ENCODE measurements around the gene SNX8. TPM values are rescaled to one million over a fixed set of nuclear protein-coding genes. Genes with fewer than 3 reads are reported as not detected.
A peak's percentile ranks its signal among the peaks of the same experiment; 100 is the strongest.
"Not testable (repeated sequence)": the region's sequence is repeated elsewhere in the genome, so short reads cannot be mapped to it uniquely, and the experiment has no call there.

Gene SNX8
- total RNA-seq, 1 donor from 2014 or later: 13.1 TPM

DNA sequence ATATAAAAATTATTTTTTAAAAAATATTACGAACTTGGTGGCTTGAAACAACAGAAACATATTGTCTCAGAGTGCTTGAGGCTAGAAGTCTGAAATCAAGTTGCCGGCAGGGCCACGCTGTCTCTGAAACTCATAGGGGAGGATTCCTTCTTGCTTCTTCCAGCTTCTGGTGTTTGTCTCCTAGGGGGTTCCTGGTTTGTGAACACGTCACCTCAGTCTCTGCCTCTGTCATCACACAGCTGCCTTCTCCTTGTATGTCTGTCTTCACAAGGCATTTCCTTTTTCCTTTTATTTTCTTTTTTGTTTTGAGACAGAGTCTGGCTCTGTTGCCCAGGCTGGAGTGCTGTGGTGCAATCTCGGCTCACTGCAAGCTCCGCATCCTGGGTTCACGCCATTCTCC is 12.7 kb upstream of the SNX8 start:
- no peak for DNase-seq (ENCODE audit: low read depth, low spot score)

- DNase-seq (ENCODE audit: low read depth, low spot score): no peak
Measured at GRCh38 chr7:2325162-2325561, 10.9 kb upstream of the SNX8 start.

GRCh38 chr7:2321020-2321419 is 6.8 kb upstream of the SNX8 start:
- DNase-seq (ENCODE audit: low read depth, low spot score): no peak

- DNase-seq (ENCODE audit: low read depth, low spot score): no peak
Measured at GRCh38 chr7:2317556-2318293, 3.5 kb upstream of the SNX8 start.

GRCh38 chr7:2316578-2316977 is 2.3 kb upstream of the SNX8 start:
- DNase-seq (ENCODE audit: low read depth, low spot score): no peak

GRCh38 chr7:2315787-2316186 is 1.5 kb upstream of the SNX8 start:
- no peak for DNase-seq (ENCODE audit: low read depth, low spot score)

DNA sequence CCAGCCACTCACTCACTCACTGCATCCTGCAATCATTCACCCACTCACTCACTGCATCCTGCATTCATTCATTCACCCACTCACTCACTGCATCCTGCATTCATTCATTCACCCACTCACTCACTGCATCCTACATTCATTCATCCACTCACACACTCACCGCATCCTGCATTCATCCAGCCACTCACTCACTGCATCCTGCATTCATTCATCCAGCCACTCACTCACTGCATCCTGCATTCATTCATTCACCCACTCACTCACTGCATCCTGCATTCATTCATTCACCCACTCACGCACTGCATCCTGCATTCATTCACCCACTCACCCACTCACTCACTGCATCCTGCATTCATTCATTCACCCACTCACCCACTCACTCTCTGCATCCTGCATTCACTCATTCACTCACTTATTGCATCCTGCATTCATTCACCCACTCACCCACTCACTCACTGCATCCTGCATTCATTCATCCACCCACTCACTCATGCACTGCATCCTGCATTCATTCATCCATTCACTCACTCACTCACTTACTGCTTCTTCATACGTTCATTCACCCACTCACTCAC is 802 bp upstream of the SNX8 start:
- DNase-seq (ENCODE audit: low read depth, low spot score): not testable (repeated sequence)

- no peak for DNase-seq (ENCODE audit: low read depth, low spot score)
Measured at GRCh38 chr7:2313450-2314208, 612 bp downstream of the SNX8 start.

DNA sequence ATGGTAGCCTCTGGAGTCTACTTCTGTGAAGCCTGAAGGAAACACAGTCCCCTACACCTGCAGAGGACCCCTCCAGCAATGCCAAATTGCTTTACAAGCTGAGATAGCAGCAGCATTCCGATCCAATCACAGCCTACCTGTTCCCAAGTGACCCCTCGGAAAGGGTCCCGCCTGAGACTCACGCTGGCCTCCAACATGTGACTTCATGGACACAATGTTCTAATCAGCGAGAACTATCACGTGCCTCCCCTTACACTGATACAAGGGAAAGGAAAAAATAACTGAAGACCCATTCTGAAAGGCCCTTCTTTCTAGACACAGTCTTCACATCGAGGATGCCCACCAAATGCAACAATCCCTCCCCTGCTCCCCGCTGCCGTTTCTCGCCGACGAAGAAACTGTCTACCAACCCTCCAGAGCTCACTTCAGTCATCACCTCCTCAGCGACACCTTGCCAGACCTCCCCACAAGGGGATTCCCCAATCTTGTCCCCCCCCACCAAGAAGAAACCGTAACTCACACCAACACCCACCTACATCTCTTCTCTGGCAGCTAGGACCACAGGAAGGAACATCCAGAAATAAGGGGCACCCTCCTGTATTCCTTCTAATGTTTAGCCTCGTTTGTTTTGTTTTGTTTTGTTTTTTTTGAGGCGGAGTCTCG is 1.8 kb downstream of the SNX8 start:
- no peak for DNase-seq (ENCODE audit: low read depth, low spot score)

GRCh38 chr7:2309889-2310331 is 4.3 kb downstream of the SNX8 start:
- no peak for DNase-seq (ENCODE audit: low read depth, low spot score)

DNA sequence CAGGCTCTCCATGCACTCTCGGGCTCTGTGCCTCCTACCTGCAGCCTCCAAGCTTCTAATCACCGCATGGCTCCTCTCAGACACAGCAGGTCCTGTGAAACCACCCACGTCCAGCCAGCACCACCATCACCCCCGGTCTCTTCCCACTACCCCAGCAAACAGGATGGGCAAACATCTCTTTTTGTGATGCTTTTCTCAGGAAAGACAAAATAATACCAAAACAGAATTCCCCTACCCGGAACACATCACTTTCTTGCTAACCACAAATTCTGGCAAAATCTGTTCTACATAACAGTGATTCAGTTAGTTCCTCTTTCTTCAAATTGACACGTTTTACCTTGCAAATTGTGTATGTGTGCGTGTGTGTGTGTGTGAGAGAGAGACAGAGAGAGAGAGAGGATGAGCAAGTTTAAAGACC is 6.5 kb downstream of the SNX8 start:
- no peak for DNase-seq (ENCODE audit: low read depth, low spot score)

DNA sequence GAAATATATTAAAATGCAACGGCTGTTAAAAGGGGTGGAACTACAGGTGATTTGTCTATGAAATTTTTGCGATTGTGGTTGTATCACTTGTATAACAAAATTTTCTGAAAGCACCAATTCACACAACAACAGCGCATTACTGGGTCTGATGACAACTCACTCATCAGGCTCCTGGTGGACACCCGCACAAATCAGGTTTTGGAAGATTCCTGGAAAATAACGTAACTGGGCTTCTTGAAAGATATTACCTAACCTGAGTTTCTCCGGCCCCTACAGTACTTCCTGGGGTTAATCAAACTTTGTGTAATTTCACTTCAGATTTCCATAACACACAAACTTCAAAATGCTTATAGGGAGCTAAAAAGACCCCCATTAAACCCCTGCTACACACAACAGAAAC is 7.6 kb downstream of the SNX8 start:
- DNase-seq (ENCODE audit: low read depth, low spot score): no peak

DNA sequence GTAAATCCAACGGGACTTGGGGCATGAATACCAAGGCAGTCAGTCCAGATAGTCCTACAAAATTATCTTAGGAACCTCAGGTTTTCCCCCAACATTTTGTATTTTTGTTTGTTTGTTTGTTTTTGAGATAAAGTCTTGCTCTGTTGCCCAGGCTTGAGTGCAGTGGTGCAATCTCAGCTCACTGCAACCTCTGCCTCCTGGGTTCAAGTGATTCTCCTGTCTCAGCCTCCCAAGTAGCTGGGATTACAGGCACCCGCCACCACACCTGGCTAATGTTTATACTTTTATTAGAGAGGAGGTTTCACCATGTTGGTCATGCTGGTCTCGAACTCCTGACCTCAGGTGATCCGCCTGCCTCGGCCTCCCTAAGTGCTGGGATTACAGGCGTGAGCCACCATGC is 9.0 kb downstream of the SNX8 start:
- not testable (repeated sequence) for DNase-seq (ENCODE audit: low read depth, low spot score)

- DNase-seq (ENCODE audit: low read depth, low spot score): not testable (repeated sequence)
Measured at GRCh38 chr7:2303520-2303919, 10.7 kb downstream of the SNX8 start.

GRCh38 chr7:2302743-2303397 is 11.4 kb downstream of the SNX8 start:
- DNase-seq (ENCODE audit: low read depth, low spot score): not testable (repeated sequence)

DNA sequence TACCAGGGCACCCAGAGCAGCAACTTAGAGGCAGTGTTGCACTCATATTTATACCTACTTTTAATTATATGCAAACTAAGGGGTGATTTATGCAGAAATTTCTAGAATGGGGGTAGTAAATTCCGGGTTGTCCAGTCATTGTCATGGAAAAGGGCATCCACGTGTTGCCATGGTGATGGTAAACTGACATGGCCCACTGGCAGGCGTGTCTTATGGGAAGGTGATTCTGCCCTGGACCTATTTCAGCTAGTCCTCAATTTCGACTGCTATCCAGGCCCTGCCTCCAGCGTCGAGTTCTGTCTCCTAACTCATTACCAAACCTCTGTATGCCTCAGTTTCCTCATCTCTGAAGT is 12.8 kb downstream of the SNX8 start:
- DNase-seq (ENCODE audit: low read depth, low spot score): no peak

GRCh38 chr7:2299870-2300512 is 14.2 kb downstream of the SNX8 start:
- no peak for DNase-seq (ENCODE audit: low read depth, low spot score)

- peak; percentile 39 for DNase-seq (ENCODE audit: low read depth, low spot score)
Measured at GRCh38 chr7:2299131-2299829, 15.0 kb downstream of the SNX8 start.

- DNase-seq (ENCODE audit: low read depth, low spot score): no peak
Measured at GRCh38 chr7:2296832-2297231, 17.4 kb downstream of the SNX8 start.

GRCh38 chr7:2295936-2296620 is 18.2 kb downstream of the SNX8 start:
- no peak for DNase-seq (ENCODE audit: low read depth, low spot score)

Data from pulmonary artery endothelial cell (primary cell).